Amniotic stem cell (primary cell): Measurements from ENCODE around the gene RPS15.

Source experiments
- DNase-seq: peaks from one replicate; lab custom pipeline; 2025; lab: John Stamatoyannopoulos, UW

RPS15 gene

GRCh38 chr19:1420590-1420989 is 17.6 kb upstream of the RPS15 start:
- no peak for DNase-seq

GRCh38 chr19:1421218-1421957 is 16.8 kb upstream of the RPS15 start:
- DNase-seq: no peak

- DNase-seq: no peak
These were observed 16.3 kb upstream of the RPS15 start for GRCh38 chr19:1421958-1422305.

- DNase-seq: no peak
These were observed 15.8 kb upstream of the RPS15 start for GRCh38 chr19:1422360-1422759.

- DNase-seq: no peak
These were observed 15.3 kb upstream of the RPS15 start for GRCh38 chr19:1422943-1423342.

GRCh38 chr19:1423436-1424191 is 14.6 kb upstream of the RPS15 start:
- DNase-seq: no peak

GRCh38 chr19:1424192-1424955 is 13.8 kb upstream of the RPS15 start:
- no peak for DNase-seq

GRCh38 chr19:1425102-1425837 is 12.9 kb upstream of the RPS15 start:
- DNase-seq: no peak

GRCh38 chr19:1425902-1426301 is 12.3 kb upstream of the RPS15 start:
- DNase-seq: no peak

GRCh38 chr19:1426736-1427135 is 11.5 kb upstream of the RPS15 start:
- no peak for DNase-seq

GRCh38 chr19:1427221-1427920 is 10.8 kb upstream of the RPS15 start:
- DNase-seq: no peak

GRCh38 chr19:1428738-1429391 is 9.3 kb upstream of the RPS15 start:
- no peak for DNase-seq

- DNase-seq: no peak
These were observed 8.4 kb upstream of the RPS15 start for GRCh38 chr19:1429750-1430149.

GRCh38 chr19:1430246-1430645 is 8.0 kb upstream of the RPS15 start:
- no peak for DNase-seq

- DNase-seq: no peak
These were observed 6.3 kb upstream of the RPS15 start for GRCh38 chr19:1431759-1432506.

GRCh38 chr19:1432507-1432887 is 5.7 kb upstream of the RPS15 start:
- no peak for DNase-seq

GRCh38 chr19:1433119-1434039 is 4.8 kb upstream of the RPS15 start:
- DNase-seq: no peak

GRCh38 chr19:1434040-1434366 is 4.2 kb upstream of the RPS15 start:
- no peak for DNase-seq

- DNase-seq: no peak
These were observed 3.6 kb upstream of the RPS15 start for GRCh38 chr19:1434577-1435060.
